ENCODE data around the gene SYNGAP1.

DNA sequence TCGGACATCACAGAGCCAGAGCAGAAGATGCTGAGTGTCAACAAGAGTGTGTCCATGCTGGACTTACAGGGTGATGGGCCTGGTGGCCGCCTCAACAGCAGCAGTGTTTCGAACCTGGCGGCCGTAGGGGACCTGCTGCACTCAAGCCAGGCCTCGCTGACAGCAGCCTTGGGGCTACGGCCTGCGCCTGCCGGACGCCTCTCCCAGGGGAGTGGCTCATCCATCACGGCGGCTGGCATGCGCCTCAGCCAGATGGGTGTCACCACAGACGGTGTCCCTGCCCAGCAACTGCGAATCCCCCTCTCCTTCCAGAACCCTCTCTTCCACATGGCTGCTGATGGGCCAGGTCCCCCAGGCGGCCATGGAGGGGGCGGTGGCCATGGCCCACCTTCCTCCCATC lies 23.2 kb downstream of the SYNGAP1 start:
- TF ChIP-seq, protein P1, sequence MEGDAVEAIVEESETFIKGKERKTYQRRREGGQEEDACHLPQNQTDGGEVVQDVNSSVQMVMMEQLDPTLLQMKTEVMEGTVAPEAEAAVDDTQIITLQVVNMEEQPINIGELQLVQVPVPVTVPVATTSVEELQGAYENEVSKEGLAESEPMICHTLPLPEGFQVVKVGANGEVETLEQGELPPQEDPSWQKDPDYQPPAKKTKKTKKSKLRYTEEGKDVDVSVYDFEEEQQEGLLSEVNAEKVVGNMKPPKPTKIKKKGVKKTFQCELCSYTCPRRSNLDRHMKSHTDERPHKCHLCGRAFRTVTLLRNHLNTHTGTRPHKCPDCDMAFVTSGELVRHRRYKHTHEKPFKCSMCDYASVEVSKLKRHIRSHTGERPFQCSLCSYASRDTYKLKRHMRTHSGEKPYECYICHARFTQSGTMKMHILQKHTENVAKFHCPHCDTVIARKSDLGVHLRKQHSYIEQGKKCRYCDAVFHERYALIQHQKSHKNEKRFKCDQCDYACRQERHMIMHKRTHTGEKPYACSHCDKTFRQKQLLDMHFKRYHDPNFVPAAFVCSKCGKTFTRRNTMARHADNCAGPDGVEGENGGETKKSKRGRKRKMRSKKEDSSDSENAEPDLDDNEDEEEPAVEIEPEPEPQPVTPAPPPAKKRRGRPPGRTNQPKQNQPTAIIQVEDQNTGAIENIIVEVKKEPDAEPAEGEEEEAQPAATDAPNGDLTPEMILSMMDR (IDR thresholded peaks at IDR 0.05; ENCODE audit: insufficient read depth, low read depth, low read length): no peak
- TF ChIP-seq EZH2 (IDR thresholded peaks at IDR 0.05; ENCODE audit: insufficient read depth, low read length): no peak
